PC-3 (cell line): ENCODE results near the gene CLCA2. TPM values are rescaled to one million over a fixed set of nuclear protein-coding genes. Genes with fewer than 3 reads are reported as not detected.

Experiments
- ATAC-seq: fragments of 200-7000 bp; cut with Tn5 transposase; 2 replicates; pipeline ENCODE4 v1.9.1; 2020; ENCODE audit warnings: mild to moderate bottlenecking, moderate library complexity
- BruUV-seq: library from RNA; stranded (reverse); fragments of 400-500 nt; replicated peaks from 2 replicates; lab custom pipeline; 2021; lab: Mats Ljungman, UMichigan
- CTCF ChIA-PET: fragments of 300-600 bp; sonication (Branson Sonifier 250); formaldehyde crosslinking; loops from one replicate; lab custom pipeline; 2022; ENCODE audit warnings: antibody characterized with exemption; lab: Charles Lee
- POLR2A ChIA-PET: fragments of 300-600 bp; sonication (Branson Sonifier 250); formaldehyde crosslinking; loops from one replicate; lab custom pipeline; 2022; ENCODE audit warnings: antibody characterized with exemption; ENCODE audit not compliant: unreplicated experiment; lab: Charles Lee
- DNase-seq: peaks from one replicate; pipeline ENCODE4 v3.0.0-alpha.2; 2015
- H2AFZ ChIP-seq: fragments of 300-600 bp; sonication (generic); 2 replicates; pipeline ENCODE4 v1.6.0; 2016; ENCODE audit warnings: antibody characterized with exemption, low read length
- H3F3A ChIP-seq: fragments of 300-600 bp; sonication (generic); one replicate; pipeline ENCODE4 v1.6.0; 2017; ENCODE audit warnings: antibody characterized with exemption, low read length, control low read depth, mild to moderate bottlenecking; ENCODE audit not compliant: unreplicated experiment
- H3K27ac ChIP-seq: fragments of 300-600 bp; sonication (generic); 2 replicates; pipeline ENCODE4 v1.5.1; 2016; ENCODE audit warnings: mild to moderate bottlenecking, low read length
- H3K27me3 ChIP-seq: fragments of 300-600 bp; sonication (generic); 2 replicates; pipeline ENCODE4 v1.6.1; 2016; ENCODE audit warnings: low read length, mixed read lengths
- H3K36me3 ChIP-seq: fragments of 300-600 bp; sonication (generic); 2 replicates; pipeline ENCODE4 v1.6.1; 2016; ENCODE audit warnings: low read depth, mixed run types, low read length, mixed read lengths
- H3K4me1 ChIP-seq: fragments of 300-600 bp; sonication (generic); 2 replicates; pipeline ENCODE4 v1.5.1; 2016; ENCODE audit warnings: low read length; ENCODE audit not compliant: insufficient read depth
- H3K4me2 ChIP-seq: fragments of 300-600 bp; sonication (generic); 2 replicates; pipeline ENCODE4 v1.6.0; 2016; ENCODE audit warnings: low read length
- H3K4me3 ChIP-seq: fragments of 300-600 bp; sonication (generic); 2 replicates; pipeline ENCODE4 v1.5.1; 2016; ENCODE audit warnings: mild to moderate bottlenecking, low read length, mixed read lengths
- H3K79me2 ChIP-seq: fragments of 300-600 bp; sonication (generic); 2 replicates; pipeline ENCODE4 v1.6.1; 2017; ENCODE audit warnings: low read length, mixed read lengths
- H3K9ac ChIP-seq: fragments of 300-600 bp; sonication (generic); 2 replicates; pipeline ENCODE4 v1.6.0; 2016; ENCODE audit warnings: mild to moderate bottlenecking, low read length
- H3K9me2 ChIP-seq: fragments of 300-600 bp; sonication (generic); replicated peaks from 2 replicates; pipeline ENCODE4 v1.6.1; 2016; ENCODE audit warnings: mixed run types, low read length, mixed read lengths
- H3K9me3 ChIP-seq: fragments of 300-600 bp; sonication (generic); 2 replicates; pipeline ENCODE4 v1.6.1; 2016; ENCODE audit warnings: low read length, mixed read lengths
- H4K20me1 ChIP-seq: fragments of 300-600 bp; sonication (generic); 2 replicates; pipeline ENCODE4 v1.6.1; 2016; ENCODE audit warnings: low read length, mixed read lengths
- CTCF ChIP-seq: fragments of 300-600 bp; sonication (generic); conservative IDR thresholded peaks from 2 replicates; pipeline ENCODE4 v1.5.1; 2017; ENCODE audit warnings: antibody characterized with exemption, low read depth, mild to moderate bottlenecking, low read length
- EZH2 ChIP-seq: fragments of 300-600 bp; sonication (generic); IDR thresholded peaks from one replicate; pipeline ENCODE4 v1.6.1; 2017; ENCODE audit warnings: antibody characterized with exemption, mild to moderate bottlenecking, low read length; ENCODE audit not compliant: unreplicated experiment
- EZH2phosphoT487 ChIP-seq: fragments of 300-600 bp; sonication (generic); IDR thresholded peaks from 2 replicates; pipeline ENCODE4 v1.6.1; 2018; ENCODE audit warnings: mild to moderate bottlenecking, antibody characterized with exemption, low read length, borderline replicate concordance
- intact Hi-C: fragments of 100-400 bp; cut with micrococcal nuclease; formaldehyde crosslinking; loops from 2 replicates; pipeline ENCODE4 v1.9.0; 2023
- total RNA-seq: library from RNA; depleted of rRNA; stranded (reverse); fragments of >200 nt; gene quantifications from 2 replicates; pipeline ENCODE4 v1.2.3, GENCODE V29; 2014

The CLCA2 gene
- total RNA-seq, 1 experiment from 2014 or later, result 0.22 TPM

DNA sequence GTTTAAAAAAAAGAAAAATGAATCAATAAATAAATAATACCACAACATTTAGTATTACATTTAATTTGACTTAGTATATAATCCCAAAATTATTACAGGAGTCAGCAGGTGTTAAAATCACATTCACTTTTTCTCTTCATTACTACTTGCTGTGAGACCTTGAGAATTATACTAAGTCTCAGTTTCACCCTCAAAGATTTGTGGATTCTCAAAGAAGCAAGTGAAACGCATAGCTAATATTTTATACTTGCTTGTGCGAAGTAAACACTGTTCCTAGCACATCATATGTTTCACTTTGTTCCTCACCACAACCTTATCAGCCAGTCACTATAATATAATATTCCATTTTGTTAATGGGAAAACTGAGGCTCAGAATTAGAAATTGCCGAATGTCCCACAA, 48.8 kb downstream of the CLCA2 start:
- Histone ChIP-seq H3K79me2 (no peaks in the 10 kb centered on the region), H3K27me3 (no peaks in the 10 kb centered on the region), H3K9me2 (no peaks in the 10 kb centered on the region), H3F3A (no peaks in the 10 kb centered on the region), H3K36me3 (no peaks in the 10 kb centered on the region), H3K4me1 (no peaks in the 10 kb centered on the region), H3K4me2 (no peak overlapping the region), H4K20me1 (no peaks in the 10 kb centered on the region), H3K9ac (no peak overlapping the region), H3K4me3 (no peak overlapping the region), H2AFZ (no peak overlapping the region), H3K27ac (no peak overlapping the region), H3K9me3 (no peaks in the 10 kb centered on the region)
- no peak for TF ChIP-seq CTCF
- CTCF ChIA-PET, result interaction anchor here (0.8 kb wide), 1 partner anchor 43 kb away, joined by 3 read pairs; no protein-coding TSS in a partner anchor
- POLR2A ChIA-PET, result no interaction called here
- intact Hi-C loops, result no loop called here
- DNase-seq, result no peak
- BruUV-seq, result no TSS peak
- ATAC-seq, result no peak

GRCh38 chr1:86477256-86477655, 53.3 kb downstream of the CLCA2 start:
- no peak overlapping the region for H3K4me3 ChIP-seq
- H3K27ac ChIP-seq, result no peak overlapping the region
- POLR2A ChIA-PET, result no interaction called here

DNA sequence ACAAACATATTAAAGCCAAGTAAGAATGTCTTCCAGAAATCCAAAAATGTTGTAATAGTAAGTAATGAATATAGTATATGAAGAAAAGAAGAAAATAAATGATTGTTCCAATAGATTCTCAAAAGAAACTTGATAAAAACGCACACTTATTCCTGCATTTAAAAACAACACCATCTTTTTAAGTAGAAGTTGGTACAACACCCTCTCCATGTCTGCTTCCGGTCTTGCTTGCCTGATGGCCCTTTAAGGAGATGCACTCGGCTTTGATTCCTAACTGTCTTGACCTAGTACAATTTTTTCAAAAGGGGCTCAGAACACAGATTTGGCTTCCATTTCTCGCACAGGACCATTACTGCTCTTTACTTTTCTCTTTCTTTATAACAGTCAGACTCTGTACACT, 53.7 kb downstream of the CLCA2 start:
- Histone ChIP-seq H2AFZ (no peak overlapping the region), H3K9ac (no peak overlapping the region), H3K4me1 (no peaks in the 10 kb centered on the region), H4K20me1 (no peaks in the 10 kb centered on the region), H3K4me3 (no peak overlapping the region), H3K9me3 (no peaks in the 10 kb centered on the region), H3K79me2 (no peaks in the 10 kb centered on the region), H3K27me3 (no peaks in the 10 kb centered on the region), H3K9me2 (no peaks in the 10 kb centered on the region), H3K4me2 (no peak overlapping the region), H3K27ac (no peak overlapping the region), H3F3A (no peaks in the 10 kb centered on the region), H3K36me3 (no peaks in the 10 kb centered on the region)
- DNase-seq (no peak), ATAC-seq (no peak)
- BruUV-seq, result no TSS peak
- ChIA-PET POLR2A (no interaction called here), CTCF (no interaction called here)
- intact Hi-C loops, result no loop called here
- no peak for TF ChIP-seq EZH2

More at GRCh38 chr1:86477256-86477655, 53.3 kb downstream of the CLCA2 start:
- Histone ChIP-seq H3K4me1 (no peaks in the 10 kb centered on the region), H4K20me1 (no peaks in the 10 kb centered on the region), H3K9me2 (no peaks in the 10 kb centered on the region), H3K9ac (no peak overlapping the region), H3F3A (no peaks in the 10 kb centered on the region), H3K4me2 (no peak overlapping the region), H3K79me2 (no peaks in the 10 kb centered on the region), H2AFZ (no peak overlapping the region), H3K9me3 (no peaks in the 10 kb centered on the region), H3K36me3 (no peaks in the 10 kb centered on the region), H3K27me3 (no peaks in the 10 kb centered on the region)
- ATAC-seq, result no peak
- TF ChIP-seq CTCF (no peak), EZH2 (no peak), EZH2phosphoT487 (no peak)
- intact Hi-C loops, result no loop called here
- no TSS peak for BruUV-seq
- no peak for DNase-seq
- CTCF ChIA-PET, result no interaction called here
